Lung (tissue), 12 donors: ENCODE results near the gene ARHGAP42. TPM values are rescaled to one million over a fixed set of nuclear protein-coding genes. Genes with fewer than 3 reads are reported as not detected.
A peak's percentile ranks its signal among the peaks of the same experiment; 100 is the strongest.

Experiments
- ATAC-seq: fragments of 200-7000 bp; cut with Tn5 transposase; one replicate; pipeline ENCODE4 v1.9.1; 2020; ENCODE audit warnings: moderate number of reproducible peaks; ENCODE audit not compliant: insufficient read depth, low FRiP score
- DNase-seq, 3 donors: peaks; one replicate each; pipeline ENCODE4 v3.0.0-alpha.2; 2013 to 2017
- H3K27ac ChIP-seq, 2 donors: one replicate each; pipeline ENCODE4 v1.5.1; 2013; ENCODE audit warnings: mild to moderate bottlenecking in 2 of 2, moderate library complexity in 2 of 2, control low read depth in 1 of 2, inconsistent platforms in 1 of 2, low read depth in 1 of 2, low read length in 1 of 2
- H3K27me3 ChIP-seq, 3 donors: one replicate each; pipeline ENCODE4 v1.5.1; 2013; ENCODE audit warnings: low read length in 2 of 3; ENCODE audit not compliant: control insufficient read depth in 3 of 3, insufficient read depth in 3 of 3
- H3K36me3 ChIP-seq, 4 donors: one replicate each; pipeline ENCODE4 v1.5.1; 2013; ENCODE audit warnings: low read length in 4 of 4, mild to moderate bottlenecking in 1 of 4, moderate library complexity in 1 of 4; ENCODE audit not compliant: control insufficient read depth in 4 of 4, insufficient read depth in 4 of 4
- H3K4me1 ChIP-seq, 5 donors: one replicate each; pipeline ENCODE4 v1.5.1; 2013; ENCODE audit warnings: low read length in 5 of 5, mild to moderate bottlenecking in 2 of 5, moderate library complexity in 1 of 5; ENCODE audit not compliant: control insufficient read depth in 5 of 5, insufficient read depth in 5 of 5
- H3K4me3 ChIP-seq: one replicate; pipeline ENCODE4 v1.5.1; 2013; ENCODE audit warnings: mild to moderate bottlenecking, control low read depth, moderate library complexity
- H3K9ac ChIP-seq, 2 donors: one replicate each; pipeline ENCODE4 v1.5.1; 2013; ENCODE audit warnings: low read length in 2 of 2, control low read depth in 1 of 2; ENCODE audit not compliant: insufficient read depth in 1 of 2
- H3K9me3 ChIP-seq, 4 donors: one replicate each; pipeline ENCODE4 v1.5.1; 2013; ENCODE audit warnings: low read length in 3 of 4, mild to moderate bottlenecking in 1 of 4, moderate library complexity in 1 of 4; ENCODE audit not compliant: control insufficient read depth in 4 of 4, insufficient read depth in 3 of 4
- CTCF ChIP-seq: IDR thresholded peaks from 2 replicates; pipeline ENCODE4 v1.5.1; 2012; ENCODE audit warnings: mild to moderate bottlenecking; ENCODE audit errors: control extremely low read depth, extremely low read depth
- WGBS, 2 donors: extraction: QIAGEN DNeasy Blood & Tissue Kit; methylation state at CpG; one replicate each; pipeline ENCODE4 v1.1.7; 2013; 5-methylcytosine and 5-hydroxymethylcytosine counted together
- polyA plus RNA-seq, 2 donors: library from polyadenylated mRNA; stranded (reverse); fragments of 200-250 nt; gene quantifications; one replicate each; pipeline ENCODE4 v1.2.1, GENCODE V29; 2013
- total RNA-seq, 2 donors: library from RNA; depleted of rRNA in 1 of 2; stranded (reverse); fragments of >200 nt in 1 of 2; gene quantifications; one replicate each; pipeline ENCODE4 v1.2.1, GENCODE V29; 2014 to 2021
- donor health status: control.
- donor health status: control.
- donor health status: Bipolar disorder and iron deficiency.
- donor health status: healthy.
- donor health status: DM: yes; HTN: yes; CAD: no.

ARHGAP42 gene
- total and polyA plus RNA-seq, 4 donors, result 4.1 to 58.6 (median 10.3) TPM

- no peak overlapping the region for H3K4me3 ChIP-seq
- TF ChIP-seq CTCF, result no peak
- no peaks in the 10 kb centered on the region for H3K9me3 ChIP-seq
- H3K27ac ChIP-seq, result no peak overlapping the region
- H3K36me3 ChIP-seq, result no peaks in the 10 kb centered on the region
- peaks cover 0 to 10% (median 3%) of the 10 kb centered on the region in 5 donors for H3K4me1 ChIP-seq
- WGBS, 2 donors, result 0% methylated on average over 1 of the region's 1 CpG
- peaks cover 0 to 28% (median 3%) of the 10 kb centered on the region in 3 donors for H3K27me3 ChIP-seq
- ATAC-seq (no peak), DNase-seq (peak in 2 of 3 donors; percentile 79 to 83)
- H3K9ac ChIP-seq, result no peak overlapping the region
Observed at GRCh38 chr11:100855466-100856067, 168.5 kb downstream of the ARHGAP42 start.

- peaks cover 0 to 5% (median 0%) of the 10 kb centered on the region in 5 donors for H3K4me1 ChIP-seq
- 73 to 82% methylated on average over 4 of the region's 4 CpGs for WGBS, 2 donors
- H3K4me3 ChIP-seq, result no peak overlapping the region
- no peak for TF ChIP-seq CTCF
- ATAC-seq (no peak), DNase-seq (peak in 1 of 3 donors; percentile 22)
- H3K27me3 ChIP-seq, result peaks cover 0 to 17% (median 0%) of the 10 kb centered on the region in 3 donors
- no peaks in the 10 kb centered on the region for H3K9me3 ChIP-seq
- no peak overlapping the region for H3K27ac ChIP-seq
- no peak overlapping the region for H3K9ac ChIP-seq
- H3K36me3 ChIP-seq, result no peaks in the 10 kb centered on the region
Observed at GRCh38 chr11:100857236-100858005, 170.3 kb downstream of the ARHGAP42 start.

GRCh38 chr11:100860318-100861155 is 173.4 kb downstream of the ARHGAP42 start:
- H3K36me3 ChIP-seq, result no peaks in the 10 kb centered on the region
- DNase-seq (no peak), ATAC-seq (no peak)
- no peak overlapping the region for H3K4me3 ChIP-seq
- WGBS, 2 donors, result 89% methylated on average over 7 of the region's 7 CpGs
- H3K9ac ChIP-seq, result no peak overlapping the region
- H3K9me3 ChIP-seq, result no peaks in the 10 kb centered on the region
- no peak for TF ChIP-seq CTCF
- H3K27ac ChIP-seq, result no peak overlapping the region
- H3K27me3 ChIP-seq, result peaks cover 0 to 7% (median 0%) of the 10 kb centered on the region in 3 donors
- peaks cover 0 to 7% (median 4%) of the 10 kb centered on the region in 5 donors for H3K4me1 ChIP-seq
